Kidney (tissue), 14 donors: Measurements from ENCODE around the gene RPLP2. TPM values are rescaled to one million over a fixed set of nuclear protein-coding genes. Genes with fewer than 3 reads are reported as not detected.

Experiments used
- DNase-seq, 5 donors: peaks; one replicate each; pipeline ENCODE4 v3.0.0-alpha.2; 2013 to 2020
- FAIRE-seq: peaks from 2 replicates; lab custom pipeline; 2012; peaks lifted over from hg19 to GRCh38; lab: Jason Lieb, UNC
- H3K27ac ChIP-seq, 2 donors: one replicate each; pipeline ENCODE4 v1.7.0; 2013; ENCODE audit warnings: low read depth in 2 of 2, low read length in 2 of 2, inconsistent platforms in 1 of 2
- H3K27me3 ChIP-seq: one replicate; pipeline ENCODE4 v1.7.1; 2013; ENCODE audit warnings: low read length, inconsistent platforms; ENCODE audit not compliant: control insufficient read depth, insufficient read depth
- H3K36me3 ChIP-seq, 3 donors: one replicate each; pipeline versions ENCODE4 v1.7.0 to v1.7.1; 2013; ENCODE audit warnings: low read length in 3 of 3, control low read depth in 1 of 3, inconsistent platforms in 1 of 3; ENCODE audit not compliant: insufficient read depth in 3 of 3, control insufficient read depth in 2 of 3
- H3K4me1 ChIP-seq, 3 donors: one replicate each; pipeline versions ENCODE4 v1.7.0 to v1.7.1; 2013; ENCODE audit warnings: low read length in 3 of 3, inconsistent platforms in 1 of 3, low read depth in 1 of 3; ENCODE audit not compliant: control insufficient read depth in 2 of 3, insufficient read depth in 2 of 3
- H3K4me3 ChIP-seq, 3 donors: one replicate each; pipeline versions ENCODE4 v1.7.0 to v1.8.1; 2013; ENCODE audit warnings: low read length in 3 of 3, control low read depth in 1 of 3, inconsistent platforms in 1 of 3
- H3K9ac ChIP-seq, 3 donors: one replicate each; pipeline versions ENCODE4 v1.7.0 to v1.7.1; 2013; ENCODE audit warnings: low read length in 3 of 3, control low read depth in 1 of 3, inconsistent platforms in 1 of 3
- H3K9me3 ChIP-seq, 3 donors: one replicate each; pipeline versions ENCODE4 v1.7.0 to v1.7.1; 2013; ENCODE audit warnings: low read length in 3 of 3, control low read depth in 1 of 3, inconsistent platforms in 1 of 3; ENCODE audit not compliant: control insufficient read depth in 2 of 3, insufficient read depth in 1 of 3
- CTCF ChIP-seq: IDR thresholded peaks from 3 replicates; pipeline ENCODE4 v1.5.1; 2012; ENCODE audit warnings: mild to moderate bottlenecking, moderate library complexity, borderline replicate concordance; ENCODE audit not compliant: insufficient read depth; ENCODE audit errors: extremely low read depth
- intact Hi-C: fragments of 100-400 bp; cut with DNase I; formaldehyde crosslinking; loops from one replicate; pipeline ENCODE4 v1.11.1; 2022
- polyA plus RNA-seq: library from polyadenylated mRNA; stranded (reverse); fragments of 350-450 nt; fragmentation: Illumina TruSeq; extraction: RNeasy Lipid Tissue Mini Kit (QIAGEN cat#74804); gene quantifications from one replicate; pipeline ENCODE4 v1.2.3, GENCODE V29; 2014; ENCODE audit warnings: low read depth, low replicate concordance; ENCODE audit not compliant: insufficient read depth
- total RNA-seq: library from RNA; stranded (reverse); fragmentation: NEBNext Ultra II Directional; extraction: Animal tissue kit (Norgen Biotek cat#: 25700); gene quantifications from one replicate; pipeline ENCODE4 v1.2.1, GENCODE V29; 2021
- donor health status: control.
- donor health status: control.
- donor health status: control.
- donor health status: control.
- donor health status: control.
- donor health status: DM: yes; HTN: yes; CAD: no.
- donor health status: Normal renal cell carcinoma (clear cell type).

Gene RPLP2
- total and polyA plus RNA-seq, 2 donors from 2014 or later = 1,544 to 1,997 TPM

GRCh38 chr11:761526-762108, 48.1 kb upstream of the RPLP2 start:
- peaks cover 0 to 41% (median 22%) of the 10 kb centered on the region in 3 donors for H3K36me3 ChIP-seq
- H3K4me1 ChIP-seq = peaks cover 0 to 2% (median 0%) of the 10 kb centered on the region in 3 donors
- DNase-seq = no peak
- H3K9me3 ChIP-seq = no peaks in the 10 kb centered on the region
- H3K27me3 ChIP-seq = no peaks in the 10 kb centered on the region
- H3K4me3 ChIP-seq = no peak overlapping the region
- intact Hi-C loops = no loop called here
- no peak overlapping the region for H3K9ac ChIP-seq
- FAIRE-seq = no peak
- no peak for TF ChIP-seq CTCF
- no peak overlapping the region for H3K27ac ChIP-seq

- H3K9me3 ChIP-seq = no peaks in the 10 kb centered on the region
- no peak overlapping the region for H3K9ac ChIP-seq
- no peak for TF ChIP-seq CTCF
- peaks cover 0 to 38% (median 19%) of the 10 kb centered on the region in 3 donors for H3K36me3 ChIP-seq
- FAIRE-seq (no peak), DNase-seq (peak in 1 of 5 donors; percentile 76)
- H3K27me3 ChIP-seq = no peaks in the 10 kb centered on the region
- H3K4me1 ChIP-seq = peaks cover 0 to 2% (median 0%) of the 10 kb centered on the region in 3 donors
- no peak overlapping the region for H3K27ac ChIP-seq
- intact Hi-C loops = no loop called here
- no peak overlapping the region for H3K4me3 ChIP-seq
Measured at GRCh38 chr11:762421-763072, 47.2 kb upstream of the RPLP2 start.

GRCh38 chr11:763073-763463, 46.7 kb upstream of the RPLP2 start:
- no peak overlapping the region for H3K27ac ChIP-seq
- no peak for FAIRE-seq
- H3K9ac ChIP-seq = no peak overlapping the region
- peaks cover 0 to 36% (median 19%) of the 10 kb centered on the region in 3 donors for H3K36me3 ChIP-seq
- DNase-seq = peak in 1 of 5 donors; percentile 81
- no peak for TF ChIP-seq CTCF
- H3K9me3 ChIP-seq = no peaks in the 10 kb centered on the region
- no peaks in the 10 kb centered on the region for H3K27me3 ChIP-seq
- peaks cover 0 to 2% (median 0%) of the 10 kb centered on the region in 3 donors for H3K4me1 ChIP-seq
- no peak overlapping the region for H3K4me3 ChIP-seq
- intact Hi-C loops = no loop called here
